ENCODE results near the gene TSPAN18.

DNA sequence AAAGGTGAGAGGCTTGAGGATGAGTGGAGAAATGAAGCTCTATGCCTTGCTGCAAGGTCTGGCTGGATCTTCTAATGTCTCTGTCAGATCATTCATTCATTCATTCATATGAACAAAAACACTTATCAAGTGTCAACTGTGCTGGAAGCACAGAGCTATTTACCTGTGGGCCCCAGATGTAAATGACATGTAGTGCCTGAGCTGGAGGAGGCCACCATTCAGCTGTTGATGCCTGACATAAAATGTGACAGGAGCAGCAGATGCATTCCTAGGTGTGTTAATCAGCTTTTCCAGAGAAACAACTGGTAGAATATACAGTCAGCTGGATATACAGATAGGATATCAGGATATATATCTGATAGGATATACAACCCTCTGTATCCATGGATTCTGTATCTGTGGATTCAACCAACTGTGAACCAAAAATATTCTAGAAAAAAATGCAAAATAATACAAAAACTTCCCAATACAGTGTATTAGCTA lies 44.5 kb downstream of the TSPAN18 start:
- TF ChIP-seq EZH2phosphoT487 (IDR thresholded peaks at IDR 0.05; ENCODE audit: borderline replicate concordance, low read depth, low read length) = no peak
- TF ChIP-seq, protein P1, sequence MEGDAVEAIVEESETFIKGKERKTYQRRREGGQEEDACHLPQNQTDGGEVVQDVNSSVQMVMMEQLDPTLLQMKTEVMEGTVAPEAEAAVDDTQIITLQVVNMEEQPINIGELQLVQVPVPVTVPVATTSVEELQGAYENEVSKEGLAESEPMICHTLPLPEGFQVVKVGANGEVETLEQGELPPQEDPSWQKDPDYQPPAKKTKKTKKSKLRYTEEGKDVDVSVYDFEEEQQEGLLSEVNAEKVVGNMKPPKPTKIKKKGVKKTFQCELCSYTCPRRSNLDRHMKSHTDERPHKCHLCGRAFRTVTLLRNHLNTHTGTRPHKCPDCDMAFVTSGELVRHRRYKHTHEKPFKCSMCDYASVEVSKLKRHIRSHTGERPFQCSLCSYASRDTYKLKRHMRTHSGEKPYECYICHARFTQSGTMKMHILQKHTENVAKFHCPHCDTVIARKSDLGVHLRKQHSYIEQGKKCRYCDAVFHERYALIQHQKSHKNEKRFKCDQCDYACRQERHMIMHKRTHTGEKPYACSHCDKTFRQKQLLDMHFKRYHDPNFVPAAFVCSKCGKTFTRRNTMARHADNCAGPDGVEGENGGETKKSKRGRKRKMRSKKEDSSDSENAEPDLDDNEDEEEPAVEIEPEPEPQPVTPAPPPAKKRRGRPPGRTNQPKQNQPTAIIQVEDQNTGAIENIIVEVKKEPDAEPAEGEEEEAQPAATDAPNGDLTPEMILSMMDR (conservative IDR thresholded peaks at IDR 0.05; ENCODE audit: low read length) = no peak
